ENCODE measurements around the gene LHFPL3.
A peak's percentile ranks its signal among the peaks of the same experiment; 100 is the strongest.

LHFPL3 gene

DNA sequence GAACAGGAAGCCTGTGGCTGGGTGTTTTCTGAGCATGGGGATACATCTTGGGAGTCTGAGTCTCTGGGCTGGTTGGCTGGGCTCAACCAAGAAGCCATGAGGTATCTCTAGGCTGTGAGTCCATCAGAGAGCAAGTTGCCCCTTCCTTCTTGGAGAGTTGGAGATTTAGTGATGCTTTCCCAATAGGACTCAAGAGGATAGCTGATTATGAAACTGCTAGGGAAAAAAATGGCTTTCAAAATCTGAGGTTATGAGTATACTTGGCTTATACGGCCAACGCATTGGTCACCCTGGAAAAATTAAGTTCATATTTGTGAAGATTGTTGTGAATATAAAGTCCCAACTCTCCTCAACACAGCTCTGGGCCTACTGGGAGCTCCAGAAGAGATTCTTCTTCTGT is 522.9 kb downstream of the LHFPL3 start:
- intact Hi-C loops (cut with DNase I) = loop anchor here (5.0 kb wide), 1 partner anchor 84 kb away; no protein-coding TSS in a partner anchor
- no peak for DNase-seq

DNA sequence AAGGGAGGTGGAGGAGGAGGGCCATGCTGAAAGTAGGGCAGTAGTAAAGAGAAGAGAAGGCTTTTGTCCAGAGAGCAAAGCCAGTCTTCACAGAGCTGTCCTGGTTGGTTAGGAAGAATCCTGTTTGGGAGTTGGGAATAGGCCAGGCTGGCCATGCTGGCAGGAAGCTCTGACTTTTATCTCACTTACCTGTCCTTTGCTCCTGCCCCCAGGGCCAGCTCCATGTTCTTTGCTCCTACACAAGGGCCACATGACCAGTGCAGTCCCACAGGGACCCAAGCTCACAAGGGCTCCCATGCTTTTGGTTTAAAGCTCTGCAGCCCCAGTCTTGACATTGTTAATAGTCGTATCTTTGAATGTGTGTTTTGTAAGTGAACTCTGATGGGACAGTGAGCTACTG is 524.0 kb downstream of the LHFPL3 start:
- DNase-seq = no peak
- intact Hi-C loops (cut with DNase I) = loop anchor here (5.0 kb wide), 1 partner anchor 85 kb away; no protein-coding TSS in a partner anchor

DNA sequence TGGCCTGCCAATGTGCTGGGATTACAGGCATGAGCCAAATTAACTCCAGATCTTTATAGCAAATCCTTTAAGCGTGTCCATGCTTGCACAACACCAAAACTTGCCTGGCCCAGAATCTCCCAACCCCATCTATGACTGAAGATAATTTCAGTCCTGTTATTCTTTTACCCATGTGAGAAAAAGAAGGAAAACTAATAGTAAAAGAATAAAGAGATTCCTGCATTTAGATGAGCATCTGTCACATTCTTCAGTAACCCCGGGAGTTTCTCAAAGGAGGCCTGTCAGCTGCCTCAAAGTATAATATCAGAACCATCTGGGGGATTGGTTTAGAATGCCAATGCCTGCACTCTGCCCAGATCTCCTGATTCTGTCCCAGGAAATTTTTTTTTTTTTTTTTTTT is 527.5 kb downstream of the LHFPL3 start:
- intact Hi-C loops (cut with DNase I) = no loop called here
- DNase-seq = no peak

DNA sequence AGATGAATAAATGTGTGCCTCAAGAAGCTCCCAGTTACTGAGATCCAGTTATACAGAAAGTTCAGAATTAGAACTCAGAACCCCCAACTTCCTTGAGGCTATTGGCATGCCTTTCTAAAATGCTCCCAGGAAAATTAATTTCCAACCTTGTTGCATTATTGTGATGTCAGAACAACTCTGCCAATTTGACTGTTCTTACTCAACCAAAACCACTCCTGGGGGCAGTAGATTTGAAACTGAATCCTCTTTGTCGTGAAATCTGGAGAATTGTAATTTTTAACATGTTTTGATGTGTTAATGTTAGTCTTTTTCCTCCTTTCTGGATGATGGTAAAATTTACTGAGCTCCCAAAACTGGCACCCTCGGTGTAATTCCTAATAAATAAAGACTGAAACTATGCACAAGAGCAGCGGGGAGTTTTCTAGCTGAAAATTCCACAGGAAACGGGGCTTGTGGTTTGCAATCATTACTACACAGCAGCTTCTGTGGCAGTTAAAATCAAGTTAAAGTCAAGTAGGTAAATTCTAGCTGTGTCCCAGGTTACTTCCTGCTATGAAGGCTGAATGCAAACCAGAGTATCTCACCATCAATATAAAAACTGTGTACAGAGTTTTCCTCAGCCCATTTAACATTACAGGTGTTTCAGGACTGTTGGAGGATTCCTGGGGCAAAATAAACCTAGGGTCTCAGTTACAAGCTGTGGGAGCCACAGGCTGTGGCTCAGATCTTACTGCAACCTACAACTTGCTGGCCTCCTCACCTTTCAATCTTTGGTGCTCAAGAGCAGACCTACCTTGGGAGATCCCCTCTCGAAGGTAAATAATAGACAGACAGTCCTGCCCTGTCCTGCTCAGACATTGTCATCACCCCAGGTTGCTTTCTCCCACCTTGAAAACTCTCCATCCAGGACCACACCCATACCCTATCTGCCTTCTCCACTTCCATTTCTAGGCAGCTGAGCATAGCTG is 529.3 kb downstream of the LHFPL3 start:
- intact Hi-C loops (cut with DNase I) = no loop called here
- DNase-seq = no peak

DNA sequence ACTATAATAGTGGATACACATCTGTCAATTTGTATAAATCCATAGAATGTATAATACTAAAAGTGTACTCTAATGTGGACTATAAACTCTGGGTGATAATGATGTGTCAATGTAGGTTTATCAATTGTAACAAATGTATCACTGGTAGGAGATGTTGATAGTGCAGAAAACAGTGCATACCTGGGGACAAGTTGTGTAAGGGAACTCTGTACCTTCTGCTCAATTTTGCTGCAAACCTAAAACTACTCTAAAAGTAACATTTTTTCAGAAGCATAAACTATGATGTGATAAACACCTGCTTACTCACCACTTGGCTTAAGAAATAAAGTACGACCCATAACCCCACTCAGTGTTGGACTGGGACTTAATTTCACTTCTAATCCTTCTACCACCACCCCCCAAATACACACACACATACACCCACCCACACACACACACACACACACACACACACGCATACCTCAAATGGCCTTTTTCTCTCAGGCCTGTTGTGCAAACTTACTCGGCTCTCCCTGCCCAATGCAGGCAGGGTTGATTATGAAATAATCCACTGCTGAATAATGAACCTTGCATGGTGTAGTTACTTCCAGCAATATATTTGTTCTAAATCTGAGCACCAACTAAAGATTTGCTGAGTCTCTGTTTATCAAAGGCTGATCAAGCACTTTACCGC is 531.5 kb downstream of the LHFPL3 start:
- intact Hi-C loops (cut with DNase I) = no loop called here
- DNase-seq = no peak

DNA sequence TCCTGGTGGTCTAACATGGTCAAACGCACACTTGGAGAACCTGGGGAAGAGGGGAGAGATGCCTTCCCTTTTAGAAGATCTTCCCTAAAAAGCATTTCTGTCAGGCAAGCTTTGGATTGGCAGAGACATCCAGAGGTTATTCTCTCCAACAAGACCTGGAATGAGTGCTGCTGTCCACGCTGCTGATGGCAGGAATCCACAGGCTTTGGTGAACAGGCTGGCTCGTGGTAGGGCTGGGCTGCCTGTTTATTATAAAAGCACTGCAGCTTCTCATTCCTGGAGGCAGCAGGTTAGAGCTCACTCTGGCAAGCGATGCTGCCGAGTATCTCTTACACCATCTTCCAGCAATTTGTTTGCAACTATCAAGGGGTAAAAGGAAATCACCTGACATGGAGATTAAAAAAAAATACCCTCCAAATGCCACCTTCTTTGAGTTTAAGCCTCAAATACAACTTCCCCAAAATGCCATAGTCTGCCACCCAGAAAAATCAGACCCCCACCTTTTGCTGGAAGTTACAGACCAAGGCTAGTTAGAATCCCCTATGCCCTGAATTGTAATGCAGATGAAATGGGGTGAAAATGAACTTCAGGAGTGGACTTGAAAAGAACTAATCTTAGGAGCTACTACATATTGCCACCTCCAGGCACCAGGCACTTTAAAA is 533.5 kb downstream of the LHFPL3 start:
- intact Hi-C loops (cut with DNase I) = no loop called here
- DNase-seq = no peak

DNA sequence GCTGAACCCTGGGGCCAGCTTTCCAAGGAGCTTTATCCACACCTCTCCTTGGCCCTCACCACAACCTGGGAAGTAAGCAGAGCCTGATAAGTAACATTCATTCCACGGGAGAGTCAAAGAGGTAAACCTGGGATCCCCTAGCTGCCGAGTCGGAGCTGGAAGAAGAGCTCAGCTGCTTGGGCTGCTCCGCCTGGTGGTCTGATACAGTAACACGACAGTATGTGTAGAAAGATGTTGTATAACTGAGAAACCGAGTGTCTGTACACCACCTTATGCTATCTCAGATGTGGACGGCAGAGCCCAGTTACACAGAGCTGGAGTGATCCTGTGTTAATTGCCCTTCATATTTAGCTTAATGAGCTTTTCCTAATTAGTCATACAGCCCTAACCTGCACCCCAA is 534.3 kb downstream of the LHFPL3 start:
- intact Hi-C loops (cut with DNase I) = no loop called here
- peak in 2 of 42 donors; percentile 17 to 19 for DNase-seq

DNA sequence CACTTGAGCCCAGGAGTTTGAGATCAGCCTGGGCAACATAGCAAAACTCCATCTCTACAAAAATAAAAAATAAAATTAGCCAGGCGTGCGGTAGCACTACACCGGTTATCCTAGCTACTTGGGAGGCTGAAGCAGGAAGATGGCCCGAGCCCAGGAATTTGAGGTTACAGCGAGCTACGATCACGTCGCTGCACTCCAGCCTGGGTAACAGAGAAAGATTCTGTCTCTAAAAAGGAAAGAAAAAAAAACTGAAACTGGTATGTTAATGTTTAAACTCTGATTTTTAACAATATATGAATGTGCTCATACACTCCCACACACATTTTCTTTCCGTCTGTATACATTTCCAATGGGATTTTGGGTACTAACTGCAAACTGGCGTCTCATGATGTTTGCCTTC is 545.0 kb downstream of the LHFPL3 start:
- intact Hi-C loops (cut with DNase I) = no loop called here

DNA sequence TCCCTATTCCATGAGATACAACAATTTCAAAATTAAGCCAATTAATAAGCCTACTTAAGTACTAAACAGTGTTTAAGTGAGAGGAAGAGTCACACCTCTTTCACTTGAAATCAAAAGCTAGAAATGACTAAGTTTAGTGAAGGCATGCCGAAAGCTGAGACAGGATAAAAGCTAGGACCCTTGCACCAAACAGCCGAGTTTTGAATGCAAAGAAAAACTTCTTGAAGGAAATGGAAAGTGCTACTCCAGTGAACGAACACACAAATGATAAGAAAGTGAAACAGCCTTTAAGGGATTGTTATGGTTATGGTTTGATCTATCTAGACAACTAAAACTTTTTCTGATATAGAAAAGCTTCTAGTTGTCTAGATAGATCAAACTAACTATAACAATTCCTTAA is 550.2 kb downstream of the LHFPL3 start:
- intact Hi-C loops (cut with DNase I) = no loop called here
- no peak for DNase-seq

More for the DNA sequence above, 545.0 kb downstream of the LHFPL3 start:
- no peak for DNase-seq

DNA sequence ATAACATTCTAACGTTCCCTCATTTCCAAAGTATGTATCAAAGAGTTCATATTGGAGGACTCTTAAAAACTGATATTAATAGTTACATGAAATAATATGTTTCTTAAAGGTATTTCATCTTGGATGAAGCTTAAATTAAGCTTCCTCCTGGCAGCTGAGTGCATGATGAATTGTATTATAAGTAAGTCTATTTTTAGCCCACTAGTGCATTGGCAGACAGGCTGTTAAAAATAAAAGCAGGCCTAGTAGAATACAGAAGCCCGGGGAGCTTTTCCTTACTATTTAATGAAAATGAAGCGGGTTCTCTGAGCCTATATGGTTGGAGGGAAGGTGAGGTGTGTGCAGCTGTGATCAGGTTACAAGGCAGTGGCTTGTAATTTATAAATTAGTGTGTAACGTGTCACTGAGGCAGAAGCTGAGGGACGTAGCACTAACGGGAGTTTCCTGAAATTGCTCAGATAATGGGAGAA is 554.9 kb downstream of the LHFPL3 start:
- intact Hi-C loops (cut with DNase I) = no loop called here
- peak in 4 of 42 donors; percentile 4 to 27 (median 16) for DNase-seq

DNA sequence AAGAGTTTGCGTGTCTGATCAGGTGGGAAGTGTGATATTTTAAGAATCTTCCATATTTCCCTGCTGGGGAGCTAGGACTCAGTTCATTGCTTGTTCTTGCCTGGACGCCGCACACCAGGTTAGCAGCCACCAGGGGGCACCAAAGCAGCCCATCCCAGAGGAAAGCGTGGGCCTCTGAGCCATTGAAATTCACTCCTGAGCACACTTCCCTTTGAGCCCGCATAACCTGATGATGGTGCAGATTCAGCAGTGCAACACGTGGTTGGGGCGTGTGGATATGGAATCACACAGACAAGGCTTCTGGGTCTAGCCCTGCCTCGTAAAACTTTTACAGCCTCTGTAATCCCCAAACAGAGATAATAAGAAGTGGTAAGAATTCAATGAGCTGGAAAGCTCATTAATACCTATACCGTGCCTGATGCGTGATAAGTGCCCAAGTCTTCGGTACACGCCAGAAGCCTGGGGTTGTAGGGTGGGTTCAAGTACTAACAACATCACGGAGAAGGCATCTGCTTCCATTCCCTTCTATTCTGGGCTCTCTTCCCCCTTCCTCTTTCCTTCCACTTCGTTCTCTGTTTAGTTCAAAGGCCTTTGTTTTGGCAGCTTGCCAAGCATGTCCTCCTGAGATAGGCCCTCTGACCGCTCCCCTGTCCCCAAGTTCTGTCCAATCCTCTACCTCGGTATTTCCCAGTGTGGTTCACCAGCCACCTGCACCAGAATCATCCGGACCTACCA is 555.5 kb downstream of the LHFPL3 start:
- DNase-seq = peak; percentile 82 to 96 (median 91)
- intact Hi-C loops (cut with DNase I) = no loop called here

DNA sequence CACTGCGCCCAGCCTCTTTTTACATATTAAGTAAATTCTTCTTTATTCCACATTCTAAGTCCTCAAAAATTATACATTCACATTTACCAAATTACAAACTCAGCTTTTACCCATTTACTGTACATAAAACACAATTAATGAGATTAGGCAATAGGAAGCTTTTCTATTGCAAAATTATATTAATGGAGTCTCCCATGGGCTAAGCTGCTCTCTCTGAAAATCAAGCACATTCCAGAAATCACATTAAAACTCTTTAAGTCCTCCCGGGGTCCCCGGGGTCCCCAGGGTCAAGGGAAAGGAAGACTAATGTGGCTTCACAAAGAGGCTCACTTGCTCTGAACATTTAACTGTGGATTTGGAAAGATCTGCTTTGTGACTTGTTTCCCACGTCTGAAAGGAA is 558.2 kb downstream of the LHFPL3 start:
- no peak for DNase-seq
- intact Hi-C loops (cut with DNase I) = no loop called here

DNA sequence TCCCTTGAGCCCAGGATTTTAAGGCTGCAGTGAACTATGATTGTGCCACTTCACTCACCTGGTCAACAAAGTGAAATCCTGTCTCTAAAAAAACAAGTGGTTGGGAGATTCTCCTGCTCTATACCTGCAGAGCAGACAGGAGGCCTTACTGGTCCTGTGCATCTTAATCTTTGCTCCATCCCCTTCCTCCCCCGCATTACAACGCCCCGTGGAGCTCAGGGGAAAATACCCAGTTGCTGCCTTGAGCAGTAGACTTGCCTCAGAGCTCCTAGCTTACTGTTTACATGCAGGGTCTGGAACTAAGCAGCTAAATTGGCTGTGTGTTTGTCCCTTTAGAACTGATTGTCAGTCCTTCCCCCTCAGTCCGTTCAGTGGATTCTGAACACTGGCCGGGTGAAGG is 561.8 kb downstream of the LHFPL3 start:
- intact Hi-C loops (cut with DNase I) = no loop called here

DNA sequence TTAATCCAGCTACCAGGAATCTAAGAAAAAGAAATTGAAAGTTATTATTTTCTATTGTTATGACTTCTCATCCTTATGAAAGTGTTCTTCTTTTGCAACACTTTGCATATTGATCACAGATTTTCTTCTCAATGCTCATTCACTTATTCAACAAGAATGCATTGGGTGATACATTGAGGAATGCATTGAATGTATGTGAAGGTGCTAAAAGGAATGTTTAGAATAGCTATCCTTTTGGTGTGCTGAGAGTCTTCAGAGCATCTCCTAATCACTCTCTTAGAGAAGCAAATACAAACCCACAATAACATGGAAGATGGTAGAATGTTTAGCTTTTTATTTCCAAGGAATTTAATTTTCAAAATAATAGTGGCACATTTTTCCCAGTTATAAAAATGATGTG is 563.5 kb downstream of the LHFPL3 start:
- no peak for DNase-seq
- intact Hi-C loops (cut with DNase I) = no loop called here

More for the DNA sequence above, 561.8 kb downstream of the LHFPL3 start:
- DNase-seq = no peak

DNA sequence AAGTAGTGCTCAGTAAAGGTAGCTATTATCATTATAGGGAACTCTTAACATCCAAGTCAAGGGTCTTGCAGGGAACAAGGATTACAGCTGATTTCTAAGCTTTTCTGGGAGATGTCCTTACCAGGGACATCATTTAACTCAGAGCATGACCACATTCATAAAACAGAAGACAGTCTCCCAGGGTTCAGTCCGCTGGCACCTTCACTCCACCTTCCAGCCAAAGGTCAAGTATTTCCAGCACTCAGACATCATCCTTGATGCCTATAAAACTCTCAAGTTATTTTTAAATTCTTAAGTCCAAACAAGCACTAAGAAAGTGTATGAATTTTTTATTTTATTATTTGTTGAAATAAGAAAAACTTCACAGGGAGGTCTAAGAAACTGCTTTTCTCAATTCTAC is 565.9 kb downstream of the LHFPL3 start:
- intact Hi-C loops (cut with DNase I) = no loop called here
- DNase-seq = no peak

DNA sequence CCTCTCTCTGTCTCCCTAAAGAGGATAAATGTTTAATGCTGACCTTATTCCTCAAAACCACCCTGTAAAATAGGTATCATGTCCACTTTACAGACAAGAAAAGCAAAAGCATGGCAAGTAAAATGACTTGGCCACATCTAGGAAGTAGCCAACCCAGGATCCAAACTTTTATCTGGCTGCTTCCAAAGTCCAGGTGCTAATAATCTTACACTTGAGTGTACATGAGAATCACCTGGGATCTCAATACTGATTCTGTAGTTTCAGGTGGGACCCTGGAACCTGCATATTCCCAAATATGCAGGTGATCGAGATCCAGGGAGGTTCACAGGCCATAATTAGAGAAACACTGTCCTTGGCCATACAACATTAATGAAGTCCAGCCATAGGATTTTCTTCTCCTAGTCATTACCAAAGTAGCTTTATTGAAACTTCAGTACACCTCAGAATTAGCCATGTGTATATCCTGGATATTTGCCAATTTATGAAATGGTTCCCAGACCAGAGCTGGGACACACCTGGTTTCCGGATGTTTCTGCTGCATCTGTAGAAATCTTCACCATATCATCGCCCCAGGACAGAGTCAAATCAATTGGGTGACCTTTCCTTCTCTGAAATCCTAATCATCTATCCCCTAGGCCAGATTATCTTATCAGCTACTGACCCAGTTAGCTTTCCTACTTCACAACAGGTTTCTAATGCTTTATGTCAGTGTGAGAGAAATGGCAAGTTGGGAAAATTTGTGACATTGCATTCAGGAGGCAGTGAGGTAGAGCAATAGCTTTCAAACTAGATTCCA is 566.5 kb downstream of the LHFPL3 start:
- intact Hi-C loops (cut with DNase I) = no loop called here
- DNase-seq = peak in 1 of 42 donors; percentile 13

DNA sequence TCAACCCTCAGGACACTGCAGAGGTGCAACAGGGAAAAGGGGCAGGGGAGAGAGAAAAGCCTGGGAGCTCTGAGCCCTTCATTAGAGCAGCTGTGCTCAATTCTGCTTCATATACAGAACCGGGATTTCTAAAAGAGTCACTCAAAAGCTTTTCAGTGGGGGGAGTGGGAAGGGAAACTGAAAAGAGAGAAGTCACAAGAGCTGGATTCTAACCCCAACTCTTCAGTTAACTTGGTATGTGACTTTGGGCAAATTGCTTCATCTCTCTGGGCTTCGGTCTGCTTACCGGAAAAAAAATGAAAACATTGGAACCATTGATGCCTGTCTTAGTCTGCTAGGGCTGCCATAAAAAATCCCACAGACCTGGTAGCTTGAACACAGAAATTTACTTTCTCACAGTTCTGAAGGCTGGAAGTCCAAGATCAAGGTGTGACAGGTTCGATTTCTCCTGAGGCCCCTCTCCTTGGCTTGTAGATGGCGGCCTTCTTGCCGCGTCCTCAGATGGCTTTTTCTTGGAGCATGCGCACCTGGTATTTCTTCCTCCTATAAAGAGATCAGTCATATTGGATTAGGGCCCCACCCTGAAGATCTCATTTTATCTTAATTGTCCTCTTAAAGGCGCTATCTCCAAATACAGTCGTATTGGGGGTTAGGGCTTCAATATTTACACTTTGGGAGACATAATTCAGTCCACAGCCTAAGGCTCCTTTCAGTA is 567.3 kb downstream of the LHFPL3 start:
- intact Hi-C loops (cut with DNase I) = no loop called here
- DNase-seq = peak in 2 of 42 donors; percentile 16 to 39

DNA sequence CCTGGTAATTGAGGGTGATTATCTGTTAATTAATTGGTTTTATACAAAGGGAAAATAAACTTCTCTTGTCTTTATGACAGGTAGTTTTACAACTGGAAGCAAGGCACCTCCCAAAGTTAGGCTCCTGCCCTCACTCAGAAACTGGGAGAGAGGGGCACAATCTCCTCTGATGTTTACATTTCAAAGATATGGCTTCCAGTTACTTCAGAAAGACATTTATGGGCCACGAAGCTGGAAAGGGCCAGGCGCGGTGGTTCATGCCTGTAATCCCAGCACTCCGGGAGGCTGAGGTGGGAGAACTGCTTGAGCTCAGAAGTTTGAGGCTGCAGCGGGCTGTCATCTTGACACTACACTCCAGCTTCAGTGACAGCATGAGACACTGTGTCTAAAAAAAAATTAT is 570.0 kb downstream of the LHFPL3 start:
- intact Hi-C loops (cut with DNase I) = no loop called here
- no peak for DNase-seq

All from head of caudate nucleus (tissue), 42 donors.